H9 (cell line): ENCODE results near the gene C19orf44. TPM values are rescaled to one million over a fixed set of nuclear protein-coding genes. Genes with fewer than 3 reads are reported as not detected.
A peak's percentile ranks its signal among the peaks of the same experiment; 100 is the strongest.

Experiments
- DNase-seq: peaks from one replicate; pipeline ENCODE4 v3.0.0-alpha.2; 2017
- H2AFZ ChIP-seq: one replicate; pipeline ENCODE4 v1.6.1; 2013; ENCODE audit warnings: mild to moderate bottlenecking, low read length, control low read depth, moderate library complexity
- H2AK5ac ChIP-seq: 2 replicates; pipeline ENCODE4 v1.6.1; 2013; ENCODE audit warnings: low read length, control low read depth, mixed read lengths; ENCODE audit not compliant: insufficient read length
- H2BK120ac ChIP-seq: one replicate; pipeline ENCODE4 v1.6.1; 2013; ENCODE audit warnings: low read depth, mild to moderate bottlenecking, low read length, control low read depth, inconsistent platforms; ENCODE audit not compliant: poor library complexity, severe bottlenecking
- H2BK12ac ChIP-seq: 2 replicates; pipeline ENCODE4 v1.6.1; 2013; ENCODE audit warnings: low read length, control low read depth, mixed read lengths, low read depth; ENCODE audit not compliant: insufficient read length
- H2BK15ac ChIP-seq: 2 replicates; pipeline ENCODE4 v1.6.1; 2013; ENCODE audit warnings: low read depth, low read length, control low read depth
- H2BK20ac ChIP-seq: one replicate; pipeline ENCODE4 v1.6.1; 2013; ENCODE audit warnings: low read depth, mild to moderate bottlenecking, low read length, control low read depth, inconsistent platforms; ENCODE audit not compliant: poor library complexity, severe bottlenecking
- H2BK5ac ChIP-seq: 2 replicates; pipeline ENCODE4 v1.6.1; 2013; ENCODE audit warnings: low read length, control low read depth, mixed read lengths; ENCODE audit not compliant: insufficient read length
- H3K14ac ChIP-seq: 2 replicates; pipeline ENCODE4 v1.6.1; 2013; ENCODE audit warnings: low read length, control low read depth; ENCODE audit not compliant: insufficient read depth
- H3K18ac ChIP-seq: 2 replicates; pipeline ENCODE4 v1.6.1; 2013; ENCODE audit warnings: low read depth, mild to moderate bottlenecking, mixed read lengths, low read length, control low read depth; ENCODE audit not compliant: insufficient read length
- H3K23ac ChIP-seq: 2 replicates; pipeline ENCODE4 v1.6.1; 2013; ENCODE audit warnings: low read length, control low read depth, mixed read lengths, low read depth; ENCODE audit not compliant: insufficient read length
- H3K23me2 ChIP-seq: 2 replicates; pipeline ENCODE4 v1.6.1; 2013; ENCODE audit warnings: low read depth, mild to moderate bottlenecking, mixed read lengths, low read length, control low read depth; ENCODE audit not compliant: insufficient read length, poor library complexity, severe bottlenecking
- H3K27ac ChIP-seq: 2 replicates; pipeline ENCODE4 v1.5.1; 2013; ENCODE audit warnings: low read length, control low read depth, mixed read lengths, low read depth; ENCODE audit not compliant: insufficient read length
- H3K27me3 ChIP-seq: 2 replicates; pipeline ENCODE4 v1.6.1; 2013; ENCODE audit warnings: low read length, control low read depth, inconsistent platforms; ENCODE audit not compliant: insufficient read depth
- H3K4ac ChIP-seq: 2 replicates; pipeline ENCODE4 v1.6.1; 2013; ENCODE audit warnings: low read depth, mild to moderate bottlenecking, control low read depth, inconsistent platforms, low read length, moderate library complexity
- H3K4me1 ChIP-seq: 2 replicates; pipeline ENCODE4 v1.6.1; 2013; ENCODE audit warnings: low read length, control low read depth, inconsistent platforms; ENCODE audit not compliant: insufficient read depth
- H3K4me2 ChIP-seq: 2 replicates; pipeline ENCODE4 v1.6.1; 2013; ENCODE audit warnings: low read length, control low read depth, mixed read lengths; ENCODE audit not compliant: insufficient read length, insufficient read depth
- H3K56ac ChIP-seq: 2 replicates; pipeline ENCODE4 v1.6.1; 2013; ENCODE audit warnings: low read depth, mild to moderate bottlenecking, mixed read lengths, low read length, control low read depth; ENCODE audit not compliant: insufficient read length
- H3K79me1 ChIP-seq: 2 replicates; pipeline ENCODE4 v1.6.1; 2013; ENCODE audit warnings: low read depth, mild to moderate bottlenecking, moderate library complexity, low read length, control low read depth, inconsistent platforms; ENCODE audit not compliant: insufficient read depth, poor library complexity, severe bottlenecking
- H3K79me2 ChIP-seq: 2 replicates; pipeline ENCODE4 v1.6.1; 2013; ENCODE audit warnings: low read length, control low read depth, inconsistent platforms; ENCODE audit not compliant: insufficient read depth
- H3K9ac ChIP-seq: 2 replicates; pipeline ENCODE4 v1.6.1; 2013; ENCODE audit warnings: low read length, control low read depth, mixed read lengths; ENCODE audit not compliant: insufficient read length; ENCODE audit errors: extremely low read depth
- H3K9me3 ChIP-seq: one replicate; pipeline ENCODE4 v1.6.1; 2013; ENCODE audit warnings: low read depth, low read length, inconsistent platforms; ENCODE audit not compliant: control insufficient read depth
- H3T11ph ChIP-seq: one replicate; pipeline ENCODE4 v1.6.1; 2013; ENCODE audit warnings: mild to moderate bottlenecking, low read length, control low read depth, inconsistent platforms
- H4K20me1 ChIP-seq: one replicate; pipeline ENCODE4 v1.6.1; 2013; ENCODE audit not compliant: control insufficient read depth, insufficient read length, insufficient read depth
- H4K5ac ChIP-seq: 2 replicates; pipeline ENCODE4 v1.6.1; 2013; ENCODE audit warnings: low read depth, mild to moderate bottlenecking, mixed read lengths, low read length, control low read depth; ENCODE audit not compliant: insufficient read length
- H4K8ac ChIP-seq: replicated peaks from 2 replicates; pipeline ENCODE4 v1.6.1; 2013; ENCODE audit warnings: low read length, control low read depth, mixed read lengths, low read depth; ENCODE audit not compliant: insufficient read length
- H4K91ac ChIP-seq: 2 replicates; pipeline ENCODE4 v1.6.1; 2013; ENCODE audit warnings: low read depth, mild to moderate bottlenecking, moderate library complexity, mixed read lengths, low read length, control low read depth; ENCODE audit not compliant: insufficient read length
- H3K27ac Mint-ChIP-seq, 3 experiments: 2 replicates in 2 of 3; 3 replicates in 1 of 3; pipeline ENCODE4 v1.8.0; 2020 to 2021; ENCODE audit warnings: mixed read lengths in 3 of 3, mild to moderate bottlenecking in 1 of 3, moderate library complexity in 1 of 3
- H3K27me3 Mint-ChIP-seq: 2 replicates; pipeline ENCODE4 v1.8.0; 2021; ENCODE audit warnings: low read depth, mild to moderate bottlenecking, moderate library complexity, mixed read lengths
- H3K36me3 Mint-ChIP-seq, 3 experiments: 2 replicates in 2 of 3; 3 replicates in 1 of 3; pipeline ENCODE4 v1.8.0; 2020 to 2021; ENCODE audit warnings: low read depth in 3 of 3, mixed read lengths in 3 of 3; ENCODE audit not compliant: insufficient read depth in 1 of 3
- H3K4me1 Mint-ChIP-seq, 2 experiments: 2 replicates each; pipeline ENCODE4 v1.8.0; 2020; ENCODE audit warnings: mixed read lengths in 2 of 2
- H3K4me3 Mint-ChIP-seq, 2 experiments: 2 replicates in 1 of 2; 3 replicates in 1 of 2; pipeline ENCODE4 v1.8.0; 2020 to 2021; ENCODE audit warnings: mild to moderate bottlenecking in 2 of 2, mixed read lengths in 2 of 2, moderate library complexity in 1 of 2
- H3K9me3 Mint-ChIP-seq, 2 experiments: 2 replicates in 1 of 2; 3 replicates in 1 of 2; pipeline ENCODE4 v1.8.0; 2020; ENCODE audit warnings: mild to moderate bottlenecking in 2 of 2, mixed read lengths in 2 of 2, moderate library complexity in 1 of 2
- CTCF ChIP-seq: fragments of 200-600 bp; sonication (generic); conservative IDR thresholded peaks from 3 replicates; pipeline ENCODE4 v1.8.0; 2021; ENCODE audit warnings: antibody characterized with exemption, mild to moderate bottlenecking
- WGBS: extraction: QIAGEN DNeasy Blood & Tissue Kit; methylation state at CpG from one replicate; pipeline ENCODE4 v1.1.7; 2013; ENCODE audit warnings: missing lambda C conversion rate, low lambda C conversion rate, mixed read lengths; ENCODE audit not compliant: insufficient read length; ENCODE audit errors: extremely low coverage; 5-methylcytosine and 5-hydroxymethylcytosine counted together
- total RNA-seq: library from RNA; stranded (reverse); gene quantifications from 2 replicates; pipeline ENCODE4 v1.2.1, GENCODE V29; 2021

C19orf44 gene
- total RNA-seq, 1 experiment from 2014 or later: 6.4 TPM

- H3K18ac ChIP-seq: no peak overlapping the region
- no peak for DNase-seq
- H3K27ac ChIP-seq: no peak overlapping the region
- H3K23me2 ChIP-seq: no peaks in the 10 kb centered on the region
- no peak overlapping the region for H4K5ac ChIP-seq
- H3K14ac ChIP-seq: no peak overlapping the region
- no peak overlapping the region for H4K8ac ChIP-seq
- H2BK5ac ChIP-seq: no peak overlapping the region
- no peaks in the 10 kb centered on the region for H3K9me3 Mint-ChIP-seq
- H3K79me1 ChIP-seq: no peaks in the 10 kb centered on the region
- H3K4me2 ChIP-seq: no peak overlapping the region
- peaks cover 3% of the 10 kb centered on the region for H4K20me1 ChIP-seq
- no peaks in the 10 kb centered on the region for H3K27me3 ChIP-seq
- H3K27ac Mint-ChIP-seq: peak overlapping the region in 2 of 3 experiments; percentile 63 to 71; a peak in 2 of 7 replicates
- H2BK20ac ChIP-seq: no peak overlapping the region
- no peak overlapping the region for H3K23ac ChIP-seq
- no peak overlapping the region for H3K4ac ChIP-seq
- H3K4me1 Mint-ChIP-seq: no peaks in the 10 kb centered on the region
- H3K4me3 Mint-ChIP-seq: no peak overlapping the region; a peak in 1 of 5 replicates
- no peak for TF ChIP-seq CTCF
- no CpG with 5 or more reads among the region's 18 CpGs for WGBS
- no peak overlapping the region for H4K91ac ChIP-seq
- H2BK120ac ChIP-seq: no peak overlapping the region
- H3K79me2 ChIP-seq: no peaks in the 10 kb centered on the region
- no peak overlapping the region for H2AK5ac ChIP-seq
- H3K4me1 ChIP-seq: no peaks in the 10 kb centered on the region
- H3T11ph ChIP-seq: no peak overlapping the region
- no peak overlapping the region for H3K9ac ChIP-seq
- H3K56ac ChIP-seq: no peak overlapping the region
- H2AFZ ChIP-seq: no peak overlapping the region
- no peak overlapping the region for H2BK12ac ChIP-seq
- H3K27me3 Mint-ChIP-seq: no peaks in the 10 kb centered on the region; the same call in 1 of the 2 replicates
- H3K9me3 ChIP-seq: no peaks in the 10 kb centered on the region
- H3K36me3 Mint-ChIP-seq: peaks cover 43 to 93% (median 82%) of the 10 kb centered on the region in 3 experiments; a peak in 6 of 7 replicates
- no peak overlapping the region for H2BK15ac ChIP-seq
Observed at GRCh38 chr19:16520986-16521624, 24.9 kb downstream of the C19orf44 start.
